Suprapubic skin (tissue), 4 donors: ENCODE measurements around the gene PRKD3. TPM values are rescaled to one million over a fixed set of nuclear protein-coding genes. Genes with fewer than 3 reads are reported as not detected.

ENCODE experiments used
- DNase-seq, 2 donors: peaks; one replicate each; pipeline ENCODE4 v3.0.0-alpha.2; 2019; ENCODE audit warnings: low spot score in 2 of 2
- H3K27ac ChIP-seq: fragments of 200-600 bp; sonication (generic); one replicate; pipeline ENCODE4 v1.5.1; 2019
- H3K27me3 ChIP-seq: fragments of 200-600 bp; sonication (generic); one replicate; pipeline ENCODE4 v1.5.1; 2019
- H3K36me3 ChIP-seq: fragments of 200-600 bp; sonication (generic); one replicate; pipeline ENCODE4 v1.5.1; 2019
- H3K4me1 ChIP-seq: fragments of 200-600 bp; sonication (generic); one replicate; pipeline ENCODE4 v1.5.1; 2019
- H3K4me3 ChIP-seq: fragments of 200-600 bp; sonication (generic); one replicate; pipeline ENCODE4 v1.5.1; 2019; ENCODE audit warnings: mild to moderate bottlenecking
- H3K9me3 ChIP-seq: fragments of 200-600 bp; sonication (generic); one replicate; pipeline ENCODE4 v1.5.1; 2019
- EP300 ChIP-seq: sonication (generic); formaldehyde crosslinking; IDR thresholded peaks from one replicate; pipeline ENCODE4 v1.6.1; 2017; ENCODE audit warnings: antibody characterized with exemption
- POLR2A ChIP-seq, 2 donors: fragments of 450-650 bp; IDR thresholded peaks; one replicate each; pipeline ENCODE4 v1.6.1; 2017; ENCODE audit warnings: antibody characterized with exemption in 2 of 2, mild to moderate bottlenecking in 2 of 2, moderate library complexity in 2 of 2
- POLR2AphosphoS5 ChIP-seq, 3 donors: sonication (generic); formaldehyde crosslinking; IDR thresholded peaks; one replicate each; pipeline ENCODE4 v1.6.1; 2017; ENCODE audit warnings: antibody characterized with exemption in 3 of 3
- WGBS: methylation state at CpG from one replicate; pipeline ENCODE4 v1.1.5; 2018; 5-methylcytosine and 5-hydroxymethylcytosine counted together
- total RNA-seq, 4 donors: library from RNA; depleted of rRNA; stranded (reverse); fragments of >200 nt; gene quantifications; one replicate each; pipeline ENCODE4 v1.1.0, GENCODE V29; 2016
- TF ChIP-seq, protein P1 (sequence below), 2 donors: fragments of 200-600 bp in 1 of 2; fragments of 450-650 bp in 1 of 2; sonication (generic) in 1 of 2; IDR thresholded peaks; one replicate each; pipeline ENCODE4 v1.5.1; 2016 to 2019; ENCODE audit warnings: antibody characterized with exemption in 2 of 2, mild to moderate bottlenecking in 1 of 2, moderate library complexity in 1 of 2

The PRKD3 gene
- total RNA-seq, 4 donors from 2014 or later = 20.8 to 50.0 (median 34.3) TPM

DNA sequence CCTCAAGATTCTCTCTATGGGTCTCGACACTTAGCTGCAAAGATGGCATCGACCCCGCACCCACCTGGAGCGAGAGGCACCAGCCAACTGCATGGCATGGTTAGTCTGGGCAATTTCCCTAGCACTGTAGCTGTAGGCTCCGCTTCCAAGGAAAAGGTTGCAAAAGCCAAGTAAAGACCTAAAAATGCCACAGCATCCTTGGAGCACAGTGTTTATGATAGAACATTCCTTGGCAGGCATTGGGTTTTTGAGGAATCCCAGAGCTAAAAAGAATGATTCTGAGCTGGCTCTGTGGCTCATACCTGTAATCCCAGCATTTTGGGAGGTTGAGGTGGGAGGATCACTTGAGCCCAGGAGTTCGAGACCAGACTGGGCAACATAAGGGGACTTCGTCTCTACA is 42.7 kb upstream of the PRKD3 start:
- TF ChIP-seq, protein P1, sequence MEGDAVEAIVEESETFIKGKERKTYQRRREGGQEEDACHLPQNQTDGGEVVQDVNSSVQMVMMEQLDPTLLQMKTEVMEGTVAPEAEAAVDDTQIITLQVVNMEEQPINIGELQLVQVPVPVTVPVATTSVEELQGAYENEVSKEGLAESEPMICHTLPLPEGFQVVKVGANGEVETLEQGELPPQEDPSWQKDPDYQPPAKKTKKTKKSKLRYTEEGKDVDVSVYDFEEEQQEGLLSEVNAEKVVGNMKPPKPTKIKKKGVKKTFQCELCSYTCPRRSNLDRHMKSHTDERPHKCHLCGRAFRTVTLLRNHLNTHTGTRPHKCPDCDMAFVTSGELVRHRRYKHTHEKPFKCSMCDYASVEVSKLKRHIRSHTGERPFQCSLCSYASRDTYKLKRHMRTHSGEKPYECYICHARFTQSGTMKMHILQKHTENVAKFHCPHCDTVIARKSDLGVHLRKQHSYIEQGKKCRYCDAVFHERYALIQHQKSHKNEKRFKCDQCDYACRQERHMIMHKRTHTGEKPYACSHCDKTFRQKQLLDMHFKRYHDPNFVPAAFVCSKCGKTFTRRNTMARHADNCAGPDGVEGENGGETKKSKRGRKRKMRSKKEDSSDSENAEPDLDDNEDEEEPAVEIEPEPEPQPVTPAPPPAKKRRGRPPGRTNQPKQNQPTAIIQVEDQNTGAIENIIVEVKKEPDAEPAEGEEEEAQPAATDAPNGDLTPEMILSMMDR (IDR thresholded peaks at IDR 0.05) = no peak
- TF ChIP-seq POLR2AphosphoS5 (IDR thresholded peaks at IDR 0.05) = no peak
- no peak for TF ChIP-seq EP300
- no peak for TF ChIP-seq POLR2A (IDR thresholded peaks at IDR 0.05)
- no peaks in the 10 kb centered on the region for H3K9me3 ChIP-seq
- H3K4me1 ChIP-seq = peaks cover 5% of the 10 kb centered on the region
- no peak for DNase-seq
- 95% methylated on average over 7 of the region's 7 CpGs for WGBS
- no peaks in the 10 kb centered on the region for H3K27me3 ChIP-seq
- H3K4me3 ChIP-seq = no peak overlapping the region
- H3K36me3 ChIP-seq = no peaks in the 10 kb centered on the region
- H3K27ac ChIP-seq = no peak overlapping the region

DNA sequence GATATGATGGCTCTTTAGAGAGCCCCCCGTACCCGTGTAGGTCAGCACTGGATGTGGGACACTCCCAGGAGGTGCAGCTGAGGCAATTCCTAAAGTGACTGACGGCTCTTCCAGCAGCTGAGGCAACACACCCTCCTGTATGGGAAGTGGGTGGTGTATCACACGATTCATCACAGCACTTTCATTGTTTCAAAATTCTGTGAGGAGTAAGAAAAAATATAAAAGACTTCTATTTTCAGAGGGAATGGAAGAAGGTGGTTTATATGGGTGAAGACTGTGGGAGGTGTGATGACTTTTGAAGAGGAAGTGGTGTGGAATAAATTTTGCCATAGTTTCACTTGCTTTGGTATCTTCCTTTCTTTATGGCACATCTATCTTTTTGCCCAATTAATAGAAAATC is 42.1 kb upstream of the PRKD3 start:
- Histone ChIP-seq H3K4me1 (peaks cover 5% of the 10 kb centered on the region), H3K27me3 (no peaks in the 10 kb centered on the region), H3K4me3 (no peak overlapping the region), H3K27ac (no peak overlapping the region), H3K36me3 (no peaks in the 10 kb centered on the region), H3K9me3 (no peaks in the 10 kb centered on the region)
- WGBS = 53% methylated on average over 4 of the region's 4 CpGs
- TF ChIP-seq, protein P1 (IDR thresholded peaks at IDR 0.05) = no peak
- TF ChIP-seq POLR2AphosphoS5 (IDR thresholded peaks at IDR 0.05) = no peak
- no peak for TF ChIP-seq POLR2A (IDR thresholded peaks at IDR 0.05)
- TF ChIP-seq EP300 = no peak
- DNase-seq = no peak

GRCh38 chr2:37365669-37366068 is 41.0 kb upstream of the PRKD3 start:
- DNase-seq = no peak
- WGBS = 61% methylated on average over 2 of the region's 2 CpGs
- Histone ChIP-seq H3K9me3 (no peaks in the 10 kb centered on the region), H3K4me3 (no peak overlapping the region), H3K4me1 (peaks cover 5% of the 10 kb centered on the region), H3K36me3 (no peaks in the 10 kb centered on the region), H3K27me3 (no peaks in the 10 kb centered on the region), H3K27ac (no peak overlapping the region)
- TF ChIP-seq EP300 (no peak), POLR2AphosphoS5 (IDR thresholded peaks at IDR 0.05) (no peak), POLR2A (IDR thresholded peaks at IDR 0.05) (no peak)
- TF ChIP-seq, protein P1 (IDR thresholded peaks at IDR 0.05) = no peak

DNA sequence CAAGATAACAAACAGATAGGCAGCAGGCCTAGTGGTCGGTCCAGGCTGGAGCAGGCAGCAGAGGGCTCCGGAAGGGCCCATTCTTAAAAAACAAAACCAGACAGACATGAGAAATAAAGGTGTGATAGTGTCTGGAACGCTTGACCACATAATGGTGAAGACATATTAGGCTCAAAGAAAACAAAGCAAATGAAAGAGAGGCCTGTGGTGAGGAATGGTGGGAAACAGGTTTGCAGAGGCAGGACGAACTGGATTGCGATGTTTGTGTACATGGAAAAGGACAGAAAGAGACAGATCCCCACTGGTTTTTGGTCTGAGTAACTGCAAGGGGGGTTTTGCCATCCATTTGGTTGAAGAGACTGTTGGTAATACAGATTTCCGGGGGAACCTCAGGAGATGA is 39.7 kb upstream of the PRKD3 start:
- no peaks in the 10 kb centered on the region for H3K27me3 ChIP-seq
- H3K4me1 ChIP-seq = peaks cover 5% of the 10 kb centered on the region
- no peaks in the 10 kb centered on the region for H3K36me3 ChIP-seq
- DNase-seq = no peak
- no peak overlapping the region for H3K4me3 ChIP-seq
- TF ChIP-seq POLR2A (IDR thresholded peaks at IDR 0.05) (no peak), POLR2AphosphoS5 (IDR thresholded peaks at IDR 0.05) (no peak), EP300 (no peak)
- TF ChIP-seq, protein P1 (IDR thresholded peaks at IDR 0.05) = no peak
- H3K27ac ChIP-seq = no peak overlapping the region
- 87% methylated on average over 6 of the region's 6 CpGs for WGBS
- H3K9me3 ChIP-seq = no peaks in the 10 kb centered on the region

DNA sequence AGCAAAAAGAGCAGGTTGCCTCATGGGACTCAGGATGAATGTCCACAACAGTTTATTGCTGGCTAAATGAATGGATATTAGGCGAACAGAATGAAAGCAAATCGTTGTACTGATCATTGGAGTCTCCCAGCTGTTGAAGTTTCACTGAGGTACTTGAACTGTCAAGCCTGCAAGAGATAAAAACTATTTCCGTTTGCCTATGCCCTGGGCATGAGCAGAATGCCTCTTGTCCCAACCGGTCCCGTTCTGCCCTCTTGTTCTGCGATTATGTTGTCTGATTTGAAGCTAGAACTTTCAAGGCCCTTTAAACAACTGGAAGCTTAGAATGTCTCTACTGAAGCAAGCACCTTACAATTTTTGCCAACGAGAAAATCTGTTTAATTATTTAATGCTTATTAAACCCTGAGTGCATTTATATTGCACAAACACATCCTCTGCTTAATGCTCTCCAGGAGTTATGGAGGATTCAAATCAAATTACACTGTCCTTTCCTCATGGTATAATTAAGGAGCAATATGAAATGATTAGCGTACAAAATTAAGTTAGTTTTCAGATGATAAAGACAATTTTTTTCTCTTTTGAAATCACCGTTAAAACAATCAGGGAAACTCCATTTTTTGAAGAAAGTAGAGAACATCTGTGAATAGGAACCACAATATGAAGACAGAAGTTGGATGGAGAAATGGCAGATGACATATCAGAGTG is 37.5 kb upstream of the PRKD3 start:
- TF ChIP-seq POLR2AphosphoS5 (IDR thresholded peaks at IDR 0.05) = no peak
- 75% methylated on average over 9 of the region's 9 CpGs for WGBS
- DNase-seq = no peak
- Histone ChIP-seq H3K27ac (peak overlapping the region; percentile 30), H3K9me3 (no peaks in the 10 kb centered on the region), H3K4me1 (peaks cover 5% of the 10 kb centered on the region), H3K4me3 (no peak overlapping the region), H3K36me3 (no peaks in the 10 kb centered on the region), H3K27me3 (no peaks in the 10 kb centered on the region)
